Mammary epithelial cell (primary cell): ENCODE data around the gene MRTO4.

Experiments used
- EZH2 ChIP-seq: IDR thresholded peaks from 2 replicates; pipeline ENCODE4 v1.6.1; 2012; ENCODE audit warnings: low read length, inconsistent platforms, borderline replicate concordance
- TF ChIP-seq, protein P1 (sequence below), 2 donors: IDR thresholded peaks in 1 of 2; conservative IDR thresholded peaks in 1 of 2; 2 replicates each; pipeline ENCODE4 v1.5.1; 2011 to 2012; ENCODE audit warnings: inconsistent platforms in 2 of 2, low read length in 2 of 2, mild to moderate bottlenecking in 2 of 2, control low read depth in 1 of 2, low read depth in 1 of 2; ENCODE audit not compliant: insufficient read depth in 1 of 2; ENCODE audit errors: extremely low read depth in 1 of 2

DNA sequence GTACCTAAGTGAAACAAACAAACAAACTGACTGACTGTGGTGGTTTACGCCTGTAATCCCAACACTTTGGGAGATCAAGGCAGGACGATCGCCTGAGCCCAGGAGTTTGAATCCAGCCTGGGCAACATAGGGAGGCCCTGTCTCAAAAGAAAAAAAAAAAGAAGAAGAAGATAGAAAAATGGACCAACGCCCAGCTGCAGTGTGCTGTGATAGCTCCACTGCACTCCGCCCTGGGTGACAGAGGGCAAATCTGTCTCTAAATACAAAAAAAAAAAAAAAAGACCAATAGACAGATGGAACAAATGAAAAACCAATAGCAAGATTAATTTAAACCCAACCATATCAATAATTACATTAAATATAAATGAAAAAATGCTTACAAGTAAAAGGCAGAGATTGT, 23.0 kb downstream of the MRTO4 start:
- TF ChIP-seq EZH2: no peak
- TF ChIP-seq, protein P1, sequence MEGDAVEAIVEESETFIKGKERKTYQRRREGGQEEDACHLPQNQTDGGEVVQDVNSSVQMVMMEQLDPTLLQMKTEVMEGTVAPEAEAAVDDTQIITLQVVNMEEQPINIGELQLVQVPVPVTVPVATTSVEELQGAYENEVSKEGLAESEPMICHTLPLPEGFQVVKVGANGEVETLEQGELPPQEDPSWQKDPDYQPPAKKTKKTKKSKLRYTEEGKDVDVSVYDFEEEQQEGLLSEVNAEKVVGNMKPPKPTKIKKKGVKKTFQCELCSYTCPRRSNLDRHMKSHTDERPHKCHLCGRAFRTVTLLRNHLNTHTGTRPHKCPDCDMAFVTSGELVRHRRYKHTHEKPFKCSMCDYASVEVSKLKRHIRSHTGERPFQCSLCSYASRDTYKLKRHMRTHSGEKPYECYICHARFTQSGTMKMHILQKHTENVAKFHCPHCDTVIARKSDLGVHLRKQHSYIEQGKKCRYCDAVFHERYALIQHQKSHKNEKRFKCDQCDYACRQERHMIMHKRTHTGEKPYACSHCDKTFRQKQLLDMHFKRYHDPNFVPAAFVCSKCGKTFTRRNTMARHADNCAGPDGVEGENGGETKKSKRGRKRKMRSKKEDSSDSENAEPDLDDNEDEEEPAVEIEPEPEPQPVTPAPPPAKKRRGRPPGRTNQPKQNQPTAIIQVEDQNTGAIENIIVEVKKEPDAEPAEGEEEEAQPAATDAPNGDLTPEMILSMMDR (conservative IDR thresholded peaks at IDR 0.05 in 1 of 2, IDR thresholded peaks at IDR 0.05 in 1 of 2; ENCODE audit: extremely low read depth in 1 of 2, insufficient read depth in 1 of 2, low read depth in 1 of 2, low read length in 2 of 2): no peak
